HG03095 (cell line): Measurements from ENCODE around the gene ACVR1B.

Experiments used
- ATAC-seq: cut with Tn5 transposase; IDR thresholded peaks from one replicate; pipeline ENCODE4 v1.9.1; 2021; ENCODE audit warnings: moderate library complexity; ENCODE audit not compliant: unreplicated experiment

Gene ACVR1B

GRCh38 chr12:52003016-52003550, 51.6 kb downstream of the ACVR1B start:
- ATAC-seq: no peak

- ATAC-seq: no peak
Observed at GRCh38 chr12:52003591-52003990, 52.1 kb downstream of the ACVR1B start.

- ATAC-seq: no peak
Observed at GRCh38 chr12:52004042-52004648, 52.6 kb downstream of the ACVR1B start.

GRCh38 chr12:52005218-52005902, 53.9 kb downstream of the ACVR1B start:
- ATAC-seq: no peak

GRCh38 chr12:52005903-52006703, 54.6 kb downstream of the ACVR1B start:
- ATAC-seq: peak; percentile 68

GRCh38 chr12:52006726-52007157, 55.2 kb downstream of the ACVR1B start, which contains the start of gene TAMALIN:
Gene TAMALIN, plus strand, starts transcription at chr12:52006946. Its CDS starts 74 bp downstream, at chr12:52007020.
- no peak for ATAC-seq

DNA sequence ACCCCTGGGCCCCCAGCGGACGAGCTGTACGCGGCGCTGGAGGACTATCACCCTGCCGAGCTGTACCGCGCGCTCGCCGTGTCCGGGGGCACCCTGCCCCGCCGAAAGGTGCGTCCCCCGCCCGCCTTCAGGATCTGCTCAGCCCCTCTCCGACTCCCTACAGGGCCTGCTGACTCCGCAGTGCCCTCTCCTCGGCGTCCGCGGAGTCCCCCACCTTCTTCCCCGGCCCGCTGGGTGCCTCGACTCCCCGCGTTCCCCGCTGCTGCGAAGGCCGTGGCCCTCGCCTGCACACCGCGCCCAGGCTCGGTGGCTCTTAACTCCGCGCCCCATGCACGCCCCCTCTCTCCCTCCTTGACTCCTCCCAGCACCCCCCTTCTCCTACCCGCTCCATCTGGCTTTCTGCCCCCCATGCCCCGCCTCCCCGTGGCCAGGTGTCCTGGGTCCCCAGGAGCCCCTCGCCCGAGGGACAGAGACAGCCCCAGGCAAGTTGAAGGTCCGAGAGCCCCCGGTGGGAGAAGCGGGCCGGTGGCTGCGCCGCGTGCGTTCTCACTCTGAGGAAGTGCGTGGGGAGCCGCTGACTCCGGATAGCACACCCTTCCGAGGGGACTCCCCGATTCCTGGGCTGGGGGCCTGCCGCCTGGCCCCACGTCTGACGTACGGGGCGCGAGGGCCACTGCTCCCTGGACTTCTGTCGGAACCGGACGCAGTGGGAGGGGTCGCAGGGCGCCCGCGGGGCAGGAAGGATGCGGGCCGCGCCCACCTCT, 55.8 kb downstream of the ACVR1B start:
- no peak for ATAC-seq

DNA sequence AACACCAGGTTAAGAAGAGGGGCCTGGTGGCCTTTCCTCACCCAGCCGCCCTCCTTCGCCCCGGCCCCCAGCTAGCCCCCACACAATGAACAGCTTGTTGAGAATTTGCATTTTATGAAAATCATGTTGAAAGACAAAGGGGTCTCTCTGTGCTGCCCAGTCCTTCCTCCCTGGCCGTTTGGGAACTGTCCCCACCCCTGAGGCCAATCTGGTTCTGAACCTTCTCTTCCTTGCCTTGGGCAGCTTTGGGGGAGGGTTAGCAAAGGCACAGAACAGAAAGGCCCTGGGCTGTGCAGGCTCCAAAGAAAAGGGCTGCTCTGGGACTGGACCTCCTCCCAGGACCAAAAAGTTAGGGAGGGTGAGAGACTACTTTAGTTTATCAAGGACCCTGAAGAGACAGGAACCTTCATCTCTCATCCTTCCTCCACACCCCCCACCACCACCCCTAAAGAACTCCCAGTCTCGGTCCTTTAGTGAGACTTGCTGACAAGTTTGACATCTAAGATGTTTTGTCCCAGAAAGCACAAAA, 56.5 kb downstream of the ACVR1B start:
- no peak for ATAC-seq

DNA sequence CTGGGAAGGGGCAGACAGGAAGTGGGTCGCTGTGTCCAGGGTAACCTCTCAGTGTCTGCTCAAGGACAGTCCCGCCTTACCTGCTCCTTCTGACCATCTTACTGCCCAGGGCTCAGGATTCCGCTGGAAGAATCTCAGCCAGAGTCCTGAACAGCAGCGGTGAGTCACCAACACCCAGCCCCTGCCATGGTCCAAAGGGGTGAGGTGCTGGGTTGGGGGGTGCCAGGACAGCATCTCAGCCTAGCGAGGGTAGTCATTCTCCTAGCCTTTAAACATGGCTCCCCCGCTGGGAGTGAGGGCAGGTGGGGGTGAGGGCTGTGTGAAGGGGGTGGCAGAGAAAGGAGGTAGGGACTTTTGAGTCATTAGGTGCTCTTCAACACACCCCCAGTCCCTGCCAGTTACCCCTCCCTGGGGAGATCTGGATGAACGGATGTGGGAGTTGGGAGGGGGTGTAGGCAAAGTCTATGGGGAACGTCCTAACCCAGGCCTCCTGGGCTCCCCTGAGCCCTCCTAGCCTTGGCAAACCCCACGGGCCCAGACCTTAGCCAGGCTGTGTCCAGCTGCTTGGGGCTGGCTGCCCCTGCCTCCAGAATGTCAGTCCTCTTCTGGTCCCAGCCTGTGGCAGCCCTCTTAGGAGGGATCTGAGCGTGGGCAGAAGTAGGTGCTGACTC, 57.7 kb downstream of the ACVR1B start:
- ATAC-seq: no peak

DNA sequence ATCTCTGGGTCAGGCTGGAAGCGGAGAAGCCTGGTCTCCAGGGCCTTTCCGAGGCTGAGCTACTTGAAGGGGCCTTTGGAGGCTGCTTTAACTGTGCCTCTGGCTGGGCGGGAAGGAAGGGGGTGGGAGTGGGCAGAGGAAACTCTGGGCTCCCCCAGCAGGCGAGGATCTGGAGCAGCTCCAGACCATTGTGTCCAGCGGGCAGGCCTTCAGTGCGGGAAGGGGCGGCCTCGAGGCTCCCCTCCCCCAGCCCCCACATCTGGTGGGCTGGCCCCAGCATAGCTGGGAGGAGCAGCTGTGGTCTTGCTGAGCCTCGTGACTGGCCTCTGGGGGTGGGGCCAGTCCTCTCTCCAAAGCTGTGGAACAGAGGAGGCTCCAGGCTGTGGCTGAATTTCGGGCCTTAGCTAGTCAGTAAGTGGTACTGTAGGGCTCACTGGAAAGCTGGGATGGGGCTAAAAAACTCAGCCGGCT, 58.7 kb downstream of the ACVR1B start:
- no peak for ATAC-seq

DNA sequence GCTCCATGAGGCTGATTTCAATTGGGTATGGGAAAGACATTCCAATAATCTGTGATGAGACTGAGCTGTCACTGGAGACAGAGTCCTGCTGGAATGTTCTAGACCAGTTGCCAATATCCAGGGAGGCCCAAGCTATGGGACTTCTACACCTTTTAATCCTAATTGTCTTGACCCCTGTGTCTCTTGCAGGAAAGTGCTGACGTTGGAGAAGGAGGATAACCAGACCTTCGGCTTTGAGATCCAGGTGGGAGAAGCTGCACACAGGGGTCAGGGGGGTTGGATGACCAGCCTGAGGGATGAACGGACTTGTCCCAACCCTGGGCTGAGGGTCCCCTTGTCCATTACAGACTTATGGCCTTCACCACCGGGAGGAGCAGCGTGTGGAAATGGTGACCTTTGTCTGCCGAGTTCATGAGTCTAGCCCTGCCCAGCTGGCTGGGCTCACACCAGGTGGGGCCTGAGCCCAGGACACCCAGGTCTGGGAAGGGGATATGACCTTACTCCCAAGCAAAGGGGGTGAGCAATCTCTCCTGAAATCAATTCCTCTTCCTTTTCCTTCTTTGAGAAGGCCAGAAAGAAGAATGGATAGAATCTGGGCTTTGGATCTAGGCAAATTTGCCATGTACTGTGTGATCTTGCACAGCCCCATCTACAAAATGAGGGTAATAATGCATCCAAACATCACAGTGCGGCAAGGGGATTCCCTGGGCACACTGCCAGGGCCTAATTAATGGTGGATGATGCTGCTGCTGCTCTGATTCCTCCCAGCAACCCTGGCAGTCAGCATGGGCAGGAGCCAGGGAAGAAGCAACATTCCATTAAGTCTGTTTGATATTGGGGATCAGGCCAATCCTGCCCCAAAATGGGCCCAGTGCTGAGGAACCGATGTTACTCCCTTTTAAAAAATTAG, 59.4 kb downstream of the ACVR1B start:
- ATAC-seq: no peak

DNA sequence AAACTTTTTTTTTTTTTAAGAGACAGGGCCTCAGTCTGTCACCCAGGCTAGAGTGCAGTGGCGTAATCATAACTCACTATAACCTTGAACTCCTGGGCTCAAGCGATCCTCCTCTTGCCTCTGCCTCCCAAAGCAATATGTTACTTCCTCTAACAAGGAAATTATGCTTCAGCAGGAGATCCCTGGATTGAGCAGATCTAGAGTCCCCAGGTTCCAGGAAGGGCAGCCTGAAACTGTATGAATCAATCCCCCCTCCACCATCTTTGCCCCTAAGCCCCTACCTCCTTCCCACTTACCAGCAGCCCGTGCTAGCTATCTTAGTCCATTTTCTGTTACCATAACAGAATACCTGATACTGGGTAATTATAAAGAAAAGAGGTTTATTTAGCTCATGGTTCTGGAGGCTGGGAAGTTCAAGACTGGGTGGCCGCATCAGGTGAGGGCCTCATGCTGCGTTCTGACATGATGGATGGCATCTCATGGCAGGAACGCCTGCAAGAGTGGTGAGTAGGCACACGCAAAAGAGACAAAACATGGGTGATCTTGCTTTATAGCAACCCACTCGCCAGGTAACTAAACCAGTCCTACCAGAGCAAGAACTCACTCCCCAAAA, 60.2 kb downstream of the ACVR1B start:
- ATAC-seq: no peak

DNA sequence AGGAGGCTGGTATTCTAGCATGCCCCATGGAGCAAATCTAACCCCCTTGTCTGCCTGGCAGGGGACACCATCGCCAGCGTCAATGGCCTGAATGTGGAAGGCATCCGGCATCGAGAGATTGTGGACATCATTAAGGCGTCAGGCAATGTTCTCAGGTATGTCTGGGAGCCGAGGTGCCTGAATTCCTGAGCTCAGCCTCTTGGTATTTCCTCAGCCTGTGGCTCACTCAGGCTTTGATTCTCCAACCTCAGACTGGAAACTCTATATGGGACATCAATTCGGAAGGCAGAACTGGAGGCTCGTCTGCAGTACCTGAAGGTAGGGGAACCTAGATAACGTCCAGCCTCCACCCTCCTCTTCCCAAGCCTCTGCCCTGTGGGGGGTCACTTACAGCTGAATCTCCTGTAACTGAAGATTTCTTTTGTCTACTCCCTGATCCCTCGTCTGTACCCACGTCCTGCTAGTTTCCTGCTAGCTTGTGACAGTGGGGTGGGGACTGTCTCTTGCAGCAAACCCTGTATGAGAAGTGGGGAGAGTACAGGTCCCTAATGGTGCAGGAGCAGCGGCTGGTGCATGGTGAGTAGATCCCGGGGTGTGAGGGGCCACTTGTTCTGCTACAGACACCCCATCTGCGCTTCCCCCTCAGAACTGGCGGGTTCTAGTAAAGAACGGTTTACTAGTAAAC, 62.3 kb downstream of the ACVR1B start:
- no peak for ATAC-seq

DNA sequence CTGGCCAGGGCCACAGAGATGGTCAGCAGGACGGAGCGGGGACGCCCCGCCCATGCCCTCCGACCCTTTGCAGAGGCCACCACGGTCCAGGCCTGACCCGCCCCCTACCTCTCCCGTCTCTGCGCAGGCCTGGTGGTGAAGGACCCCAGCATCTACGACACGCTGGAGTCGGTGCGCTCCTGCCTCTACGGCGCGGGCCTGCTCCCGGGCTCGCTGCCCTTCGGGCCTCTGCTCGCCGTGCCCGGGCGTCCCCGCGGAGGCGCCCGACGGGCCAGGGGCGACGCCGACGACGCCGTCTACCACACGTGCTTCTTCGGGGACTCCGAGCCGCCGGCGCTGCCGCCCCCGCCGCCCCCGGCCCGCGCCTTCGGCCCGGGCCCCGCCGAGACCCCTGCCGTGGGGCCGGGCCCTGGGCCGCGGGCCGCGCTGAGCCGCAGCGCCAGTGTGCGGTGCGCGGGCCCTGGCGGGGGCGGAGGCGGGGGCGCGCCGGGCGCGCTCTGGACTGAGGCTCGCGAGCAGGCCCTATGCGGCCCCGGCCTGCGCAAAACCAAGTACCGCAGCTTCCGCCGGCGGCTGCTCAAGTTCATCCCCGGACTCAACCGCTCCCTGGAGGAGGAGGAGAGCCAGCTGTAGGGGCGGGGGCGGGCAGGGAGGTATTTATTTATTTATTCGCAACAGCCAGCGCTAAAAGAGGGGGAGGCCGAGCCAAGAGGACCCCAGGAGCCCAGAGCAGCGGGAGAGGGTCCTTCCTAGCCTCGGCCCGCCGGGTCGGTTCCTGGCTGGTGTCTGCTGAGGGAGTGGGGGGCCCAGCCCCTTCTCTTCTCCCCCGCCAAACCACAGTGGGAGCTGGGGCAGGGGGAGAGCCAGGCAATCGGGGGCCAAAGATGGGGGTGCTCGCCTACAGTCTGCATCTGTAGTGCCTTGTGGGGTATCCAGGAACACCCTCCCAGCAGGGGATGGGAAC, 63.4 kb downstream of the ACVR1B start:
- ATAC-seq: no peak

DNA sequence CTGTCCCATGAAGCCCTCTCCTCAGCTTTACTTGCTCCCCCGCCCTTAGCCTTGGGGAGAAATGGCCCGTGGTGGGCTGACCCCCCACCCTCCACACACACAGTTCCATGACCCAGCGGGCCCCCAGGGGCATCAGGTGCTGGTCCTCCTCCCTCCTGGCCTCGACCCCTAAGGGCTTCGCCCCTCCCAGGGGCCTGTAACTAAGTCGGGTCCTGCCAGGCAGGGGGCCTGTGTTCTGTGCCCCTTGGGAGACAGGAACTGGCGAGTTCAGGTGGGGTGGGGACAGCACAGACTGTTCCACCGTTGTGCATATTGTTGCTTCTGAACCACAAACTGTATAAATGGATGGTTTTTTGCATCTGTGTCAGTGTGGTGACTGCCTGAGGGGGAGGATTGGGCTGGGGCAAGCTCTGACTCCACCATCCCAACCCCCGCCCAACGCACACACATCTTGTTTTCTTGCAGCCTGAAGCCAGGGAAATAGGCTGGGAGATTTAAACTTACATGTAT, 64.1 kb downstream of the ACVR1B start:
- ATAC-seq: no peak

GRCh38 chr12:52018433-52019112, 67.1 kb downstream of the ACVR1B start:
- no peak for ATAC-seq
